Peyer's patch (tissue), 4 donors: Measurements from ENCODE around the gene BLTP3B.

Experiments
- POLR2A ChIP-seq, 2 donors: fragments of 450-650 bp; IDR thresholded peaks; one replicate each; pipeline ENCODE4 v1.5.1; 2017; ENCODE audit warnings: antibody characterized with exemption in 2 of 2, mild to moderate bottlenecking in 2 of 2, moderate library complexity in 2 of 2
- TF ChIP-seq, protein P1 (sequence below), 6 experiments: fragments of 450-650 bp in 4 of 6; fragments of 200-600 bp in 2 of 6; sonication (generic) in 1 of 6; IDR thresholded peaks; one replicate each; pipeline ENCODE4 v1.5.1; 2017 to 2019; ENCODE audit warnings: antibody characterized with exemption in 6 of 6, mild to moderate bottlenecking in 3 of 6, moderate library complexity in 1 of 6

DNA sequence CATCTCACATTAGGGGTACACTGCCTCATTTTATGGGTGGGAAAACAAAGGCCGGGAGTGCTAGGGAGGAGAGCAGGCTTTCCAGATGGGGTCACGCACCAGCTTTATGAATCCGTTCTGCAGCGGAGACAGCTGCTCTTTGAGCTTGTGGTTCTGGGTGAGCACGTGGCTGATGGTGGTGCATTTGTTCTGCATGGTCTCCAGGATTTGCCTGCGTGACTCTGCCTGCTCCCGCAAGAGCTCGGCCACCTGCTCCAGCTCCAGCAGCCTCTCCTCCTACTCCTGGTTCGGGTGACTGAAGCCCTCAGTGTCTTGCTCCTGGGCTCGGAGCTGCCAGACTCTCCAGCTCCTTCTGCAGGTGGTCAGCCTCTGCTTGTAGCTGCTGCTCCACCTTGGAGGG is 23.6 kb upstream of the BLTP3B start:
- TF ChIP-seq, protein P1, sequence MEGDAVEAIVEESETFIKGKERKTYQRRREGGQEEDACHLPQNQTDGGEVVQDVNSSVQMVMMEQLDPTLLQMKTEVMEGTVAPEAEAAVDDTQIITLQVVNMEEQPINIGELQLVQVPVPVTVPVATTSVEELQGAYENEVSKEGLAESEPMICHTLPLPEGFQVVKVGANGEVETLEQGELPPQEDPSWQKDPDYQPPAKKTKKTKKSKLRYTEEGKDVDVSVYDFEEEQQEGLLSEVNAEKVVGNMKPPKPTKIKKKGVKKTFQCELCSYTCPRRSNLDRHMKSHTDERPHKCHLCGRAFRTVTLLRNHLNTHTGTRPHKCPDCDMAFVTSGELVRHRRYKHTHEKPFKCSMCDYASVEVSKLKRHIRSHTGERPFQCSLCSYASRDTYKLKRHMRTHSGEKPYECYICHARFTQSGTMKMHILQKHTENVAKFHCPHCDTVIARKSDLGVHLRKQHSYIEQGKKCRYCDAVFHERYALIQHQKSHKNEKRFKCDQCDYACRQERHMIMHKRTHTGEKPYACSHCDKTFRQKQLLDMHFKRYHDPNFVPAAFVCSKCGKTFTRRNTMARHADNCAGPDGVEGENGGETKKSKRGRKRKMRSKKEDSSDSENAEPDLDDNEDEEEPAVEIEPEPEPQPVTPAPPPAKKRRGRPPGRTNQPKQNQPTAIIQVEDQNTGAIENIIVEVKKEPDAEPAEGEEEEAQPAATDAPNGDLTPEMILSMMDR (IDR thresholded peaks at IDR 0.05): no peak
- TF ChIP-seq POLR2A (IDR thresholded peaks at IDR 0.05): no peak
